Vagina (tissue), 2 donors: ENCODE data around the gene LCLAT1. TPM values are rescaled to one million over a fixed set of nuclear protein-coding genes. Genes with fewer than 3 reads are reported as not detected.

Experiments
- DNase-seq, 2 donors: peaks; one replicate each; pipeline ENCODE4 v3.0.0-alpha.2; 2017; ENCODE audit errors: extremely low spot score in 2 of 2
- H3K27ac ChIP-seq: fragments of 200-600 bp; sonication (generic); one replicate; pipeline ENCODE4 v1.5.1; 2019
- H3K27me3 ChIP-seq: fragments of 200-600 bp; sonication (generic); one replicate; pipeline ENCODE4 v1.5.1; 2019
- H3K36me3 ChIP-seq, 2 donors: fragments of 200-600 bp; sonication (generic); one replicate each; pipeline ENCODE4 v1.5.1; 2017 to 2019
- H3K4me1 ChIP-seq: fragments of 200-600 bp; sonication (generic); one replicate; pipeline ENCODE4 v1.5.1; 2019
- H3K4me3 ChIP-seq, 2 donors: fragments of 200-600 bp; sonication (generic); 1 replicate in 1 of 2; 2 replicates in 1 of 2; pipeline ENCODE4 v1.5.1; 2016 to 2019
- H3K9me3 ChIP-seq: fragments of 200-600 bp; sonication (generic); one replicate; pipeline ENCODE4 v1.5.1; 2019
- CTCF ChIP-seq, 3 experiments: fragments of 450-650 bp in 2 of 3; fragments of 200-600 bp in 1 of 3; sonication (generic) in 1 of 3; IDR thresholded peaks; one replicate each; pipeline ENCODE4 v1.5.1; 2017 to 2019; ENCODE audit warnings: antibody characterized with exemption in 3 of 3, mild to moderate bottlenecking in 2 of 3, moderate library complexity in 2 of 3
- POLR2A ChIP-seq, 2 donors: fragments of 450-650 bp; IDR thresholded peaks; one replicate each; pipeline ENCODE4 v1.6.1; 2017; ENCODE audit warnings: antibody characterized with exemption in 2 of 2, mild to moderate bottlenecking in 2 of 2, moderate library complexity in 2 of 2
- POLR2AphosphoS5 ChIP-seq, 2 donors: sonication (generic); formaldehyde crosslinking; IDR thresholded peaks; one replicate each; pipeline ENCODE4 v1.9.0; 2017; ENCODE audit warnings: antibody characterized with exemption in 2 of 2, mild to moderate bottlenecking in 2 of 2, low read depth in 1 of 2; ENCODE audit not compliant: insufficient read depth in 1 of 2
- intact Hi-C: fragments of 100-400 bp; cut with DNase I; formaldehyde crosslinking; loops from one replicate; pipeline ENCODE4 v1.15.1; 2023
- total RNA-seq: library from RNA; depleted of rRNA; stranded (reverse); fragments of >200 nt; gene quantifications from one replicate; pipeline ENCODE4 v1.2.3, GENCODE V29; 2016

The LCLAT1 gene
- total RNA-seq, 1 donor from 2014 or later, result 19.6 TPM

GRCh38 chr2:30484995-30485394 is 37.9 kb downstream of the LCLAT1 start:
- peaks cover 17% of the 10 kb centered on the region for H3K4me1 ChIP-seq
- no peak overlapping the region for H3K4me3 ChIP-seq
- intact Hi-C loops, result no loop called here
- no peak for DNase-seq
- TF ChIP-seq POLR2AphosphoS5 (IDR thresholded peaks at IDR 0.05; ENCODE audit: insufficient read depth in 1 of 2, low read depth in 1 of 2) (no peak), CTCF (IDR thresholded peaks at IDR 0.05) (no peak), POLR2A (IDR thresholded peaks at IDR 0.05) (no peak)
- H3K9me3 ChIP-seq, result no peaks in the 10 kb centered on the region
- no peaks in the 10 kb centered on the region for H3K27me3 ChIP-seq
- H3K36me3 ChIP-seq, result no peaks in the 10 kb centered on the region
- H3K27ac ChIP-seq, result no peak overlapping the region

GRCh38 chr2:30486655-30487054 is 39.6 kb downstream of the LCLAT1 start:
- no peak for DNase-seq
- no peaks in the 10 kb centered on the region for H3K9me3 ChIP-seq
- TF ChIP-seq POLR2AphosphoS5 (IDR thresholded peaks at IDR 0.05; ENCODE audit: insufficient read depth in 1 of 2, low read depth in 1 of 2) (no peak), CTCF (IDR thresholded peaks at IDR 0.05) (no peak), POLR2A (IDR thresholded peaks at IDR 0.05) (no peak)
- no peak overlapping the region for H3K4me3 ChIP-seq
- no peaks in the 10 kb centered on the region for H3K27me3 ChIP-seq
- no peaks in the 10 kb centered on the region for H3K36me3 ChIP-seq
- intact Hi-C loops, result no loop called here
- H3K4me1 ChIP-seq, result peaks cover 17% of the 10 kb centered on the region
- H3K27ac ChIP-seq, result no peak overlapping the region

GRCh38 chr2:30487603-30488002 is 40.6 kb downstream of the LCLAT1 start:
- no peak for TF ChIP-seq CTCF (IDR thresholded peaks at IDR 0.05)
- no peak for TF ChIP-seq POLR2AphosphoS5 (IDR thresholded peaks at IDR 0.05; ENCODE audit: insufficient read depth in 1 of 2, low read depth in 1 of 2)
- no peak for TF ChIP-seq POLR2A (IDR thresholded peaks at IDR 0.05)
- Histone ChIP-seq H3K27ac (no peak overlapping the region), H3K36me3 (no peaks in the 10 kb centered on the region), H3K9me3 (no peaks in the 10 kb centered on the region), H3K4me1 (peaks cover 23% of the 10 kb centered on the region), H3K4me3 (no peak overlapping the region), H3K27me3 (no peaks in the 10 kb centered on the region)
- DNase-seq, result no peak
- intact Hi-C loops, result no loop called here

- Histone ChIP-seq H3K4me3 (no peak overlapping the region), H3K4me1 (peaks cover 28% of the 10 kb centered on the region), H3K36me3 (no peaks in the 10 kb centered on the region), H3K9me3 (no peaks in the 10 kb centered on the region), H3K27me3 (no peaks in the 10 kb centered on the region), H3K27ac (no peak overlapping the region)
- no peak for DNase-seq
- TF ChIP-seq POLR2A (IDR thresholded peaks at IDR 0.05) (no peak), CTCF (IDR thresholded peaks at IDR 0.05) (no peak), POLR2AphosphoS5 (IDR thresholded peaks at IDR 0.05; ENCODE audit: insufficient read depth in 1 of 2, low read depth in 1 of 2) (no peak)
- intact Hi-C loops, result no loop called here
These were observed 41.1 kb downstream of the LCLAT1 start for GRCh38 chr2:30488012-30488659.

GRCh38 chr2:30491225-30491624 is 44.2 kb downstream of the LCLAT1 start:
- H3K9me3 ChIP-seq, result no peaks in the 10 kb centered on the region
- H3K4me1 ChIP-seq, result peaks cover 28% of the 10 kb centered on the region
- H3K27ac ChIP-seq, result no peak overlapping the region
- TF ChIP-seq CTCF (IDR thresholded peaks at IDR 0.05), result no peak
- no peak for TF ChIP-seq POLR2AphosphoS5 (IDR thresholded peaks at IDR 0.05; ENCODE audit: insufficient read depth in 1 of 2, low read depth in 1 of 2)
- TF ChIP-seq POLR2A (IDR thresholded peaks at IDR 0.05), result no peak
- no peaks in the 10 kb centered on the region for H3K36me3 ChIP-seq
- no peaks in the 10 kb centered on the region for H3K27me3 ChIP-seq
- intact Hi-C loops, result no loop called here
- no peak for DNase-seq
- no peak overlapping the region for H3K4me3 ChIP-seq
